GM18909 (cell line): Measurements from ENCODE around the gene ATCAY.
"Not testable (repeated sequence)": the region's sequence is repeated elsewhere in the genome, so short reads cannot be mapped to it uniquely, and the experiment has no call there.

Source experiments
- ATAC-seq: cut with Tn5 transposase; IDR thresholded peaks from one replicate; pipeline ENCODE4 v1.9.1; 2021; ENCODE audit warnings: mild to moderate bottlenecking; ENCODE audit not compliant: unreplicated experiment, poor library complexity

Gene ATCAY

GRCh38 chr19:3898426-3898825, 17.9 kb downstream of the ATCAY start:
- no peak for ATAC-seq

- no peak for ATAC-seq
Measured at GRCh38 chr19:3899531-3900294, 19.2 kb downstream of the ATCAY start.

- no peak for ATAC-seq
Measured at GRCh38 chr19:3902317-3902973, 22.0 kb downstream of the ATCAY start.

- no peak for ATAC-seq
Measured at GRCh38 chr19:3904233-3904632, 23.7 kb downstream of the ATCAY start.

GRCh38 chr19:3907626-3908265, 27.3 kb downstream of the ATCAY start:
- ATAC-seq = no peak

GRCh38 chr19:3908266-3909054, 28.0 kb downstream of the ATCAY start:
- no peak for ATAC-seq

- ATAC-seq = no peak
Measured at GRCh38 chr19:3910105-3910504, 29.6 kb downstream of the ATCAY start.

- ATAC-seq = no peak
Measured at GRCh38 chr19:3914199-3914598, 33.7 kb downstream of the ATCAY start.

GRCh38 chr19:3916033-3916432, 35.5 kb downstream of the ATCAY start:
- no peak for ATAC-seq

GRCh38 chr19:3919793-3920192, 39.3 kb downstream of the ATCAY start:
- ATAC-seq = no peak

- no peak for ATAC-seq
Measured at GRCh38 chr19:3923096-3923758, 42.7 kb downstream of the ATCAY start.

GRCh38 chr19:3923912-3924311, 43.4 kb downstream of the ATCAY start:
- ATAC-seq = no peak

GRCh38 chr19:3931041-3931440, 50.6 kb downstream of the ATCAY start:
- no peak for ATAC-seq

GRCh38 chr19:3932931-3933810, 52.7 kb downstream of the ATCAY start, which contains the start of gene NMRK2:
Gene NMRK2 (plus strand): TSS chr19:3933069. CDS start chr19:3933672, 603 bp downstream.
- no peak for ATAC-seq

- no peak for ATAC-seq
Measured at GRCh38 chr19:3936506-3937442, 56.3 kb downstream of the ATCAY start.

GRCh38 chr19:3938300-3938950, 57.9 kb downstream of the ATCAY start:
- not testable (repeated sequence) for ATAC-seq

- no peak for ATAC-seq
Measured at GRCh38 chr19:3942790-3943409, 62.4 kb downstream of the ATCAY start.
